ENCODE measurements around the gene TMEM95. TPM values are rescaled to one million over a fixed set of nuclear protein-coding genes. Genes with fewer than 3 reads are reported as not detected.
A peak's percentile ranks its signal among the peaks of the same experiment; 100 is the strongest.

Gene TMEM95
- total and polyA plus RNA-seq, 10 of the 15 experiments (the other 5 are each of a cell fraction or from before 2014, with no cell fraction given), result 0.05 to 0.28 TPM; not detected in 8

DNA sequence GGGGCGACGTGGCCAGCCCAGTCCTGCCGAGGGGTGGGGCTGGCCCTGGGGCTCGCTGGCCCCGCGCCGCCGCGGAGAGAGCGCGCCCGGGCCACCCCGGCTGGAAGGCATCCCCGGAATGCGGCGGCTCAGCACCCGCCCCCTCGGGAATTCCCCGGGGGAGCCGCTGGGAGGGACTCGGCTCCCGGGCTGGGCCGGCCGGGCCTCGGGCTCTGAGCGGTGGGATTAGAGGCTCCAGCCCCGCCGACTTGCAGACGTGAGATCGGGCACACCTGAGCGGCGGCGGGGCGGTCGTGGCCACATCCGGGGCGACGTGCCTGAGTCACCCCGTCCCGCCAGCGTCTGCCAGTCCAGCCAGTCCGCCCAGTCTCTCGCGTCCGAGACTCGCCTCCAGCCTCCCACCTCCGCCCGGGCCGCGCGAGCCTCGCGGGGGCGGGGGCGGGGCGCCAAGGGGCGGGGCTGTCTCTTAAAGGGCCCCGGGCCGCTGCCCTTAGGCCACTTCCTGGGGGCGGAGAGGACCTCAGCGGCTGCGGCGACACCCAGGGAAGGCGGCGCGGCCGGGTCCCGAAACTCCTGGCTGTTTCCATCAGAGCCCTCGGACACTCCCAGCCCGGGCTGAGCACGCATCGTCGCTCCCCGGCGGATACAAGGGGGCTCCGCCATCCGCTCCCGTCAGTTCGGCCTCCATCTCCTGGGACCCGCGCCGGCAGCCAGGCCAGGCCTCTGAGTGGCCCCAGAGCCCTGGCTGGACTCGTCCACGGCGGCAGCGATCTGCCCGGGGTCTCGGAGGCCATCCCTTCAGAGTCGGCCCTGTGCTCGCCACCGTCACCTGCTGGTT lies 3.1 kb upstream of the TMEM95 start, which contains the start of gene KCTD11 (continued):
- TF ChIP-seq, protein P1, sequence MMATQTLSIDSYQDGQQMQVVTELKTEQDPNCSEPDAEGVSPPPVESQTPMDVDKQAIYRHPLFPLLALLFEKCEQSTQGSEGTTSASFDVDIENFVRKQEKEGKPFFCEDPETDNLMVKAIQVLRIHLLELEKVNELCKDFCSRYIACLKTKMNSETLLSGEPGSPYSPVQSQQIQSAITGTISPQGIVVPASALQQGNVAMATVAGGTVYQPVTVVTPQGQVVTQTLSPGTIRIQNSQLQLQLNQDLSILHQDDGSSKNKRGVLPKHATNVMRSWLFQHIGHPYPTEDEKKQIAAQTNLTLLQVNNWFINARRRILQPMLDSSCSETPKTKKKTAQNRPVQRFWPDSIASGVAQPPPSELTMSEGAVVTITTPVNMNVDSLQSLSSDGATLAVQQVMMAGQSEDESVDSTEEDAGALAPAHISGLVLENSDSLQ (IDR thresholded peaks at IDR 0.05), result peak; percentile 3
- 0 out of 2 replicates have a peak, but pooled peaks have one; percentile 61 for TF ChIP-seq STAT1 (conservative IDR thresholded peaks at IDR 0.05)
- TF ChIP-seq CHD2 (IDR thresholded peaks at IDR 0.05; ENCODE audit: borderline replicate concordance, low read depth, low read length), result peak; percentile 85
- no peak for TF ChIP-seq ZNF24 (IDR thresholded peaks at IDR 0.05)
- TF ChIP-seq, protein P2, sequence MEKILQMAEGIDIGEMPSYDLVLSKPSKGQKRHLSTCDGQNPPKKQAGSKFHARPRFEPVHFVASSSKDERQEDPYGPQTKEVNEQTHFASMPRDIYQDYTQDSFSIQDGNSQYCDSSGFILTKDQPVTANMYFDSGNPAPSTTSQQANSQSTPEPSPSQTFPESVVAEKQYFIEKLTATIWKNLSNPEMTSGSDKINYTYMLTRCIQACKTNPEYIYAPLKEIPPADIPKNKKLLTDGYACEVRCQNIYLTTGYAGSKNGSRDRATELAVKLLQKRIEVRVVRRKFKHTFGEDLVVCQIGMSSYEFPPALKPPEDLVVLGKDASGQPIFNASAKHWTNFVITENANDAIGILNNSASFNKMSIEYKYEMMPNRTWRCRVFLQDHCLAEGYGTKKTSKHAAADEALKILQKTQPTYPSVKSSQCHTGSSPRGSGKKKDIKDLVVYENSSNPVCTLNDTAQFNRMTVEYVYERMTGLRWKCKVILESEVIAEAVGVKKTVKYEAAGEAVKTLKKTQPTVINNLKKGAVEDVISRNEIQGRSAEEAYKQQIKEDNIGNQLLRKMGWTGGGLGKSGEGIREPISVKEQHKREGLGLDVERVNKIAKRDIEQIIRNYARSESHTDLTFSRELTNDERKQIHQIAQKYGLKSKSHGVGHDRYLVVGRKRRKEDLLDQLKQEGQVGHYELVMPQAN (conservative IDR thresholded peaks at IDR 0.05), result peak; percentile 80
- TF ChIP-seq SMAD5 (IDR thresholded peaks at IDR 0.05; ENCODE audit: low read depth), result peak; percentile 70; the same call in 1 of the 2 replicates
- peak; percentile 94 for TF ChIP-seq GATAD2B (conservative IDR thresholded peaks at IDR 0.05; ENCODE audit: low read depth)
- peak in 1 of 2 experiments; percentile 97; a peak in 2 of 3 replicates for TF ChIP-seq EGR1 (IDR thresholded peaks at IDR 0.05; ENCODE audit: borderline replicate concordance in 1 of 2, low read depth in 2 of 2, low read length in 2 of 2)
- TF ChIP-seq NBN (IDR thresholded peaks at IDR 0.05), result peak; percentile 79; the same call in 1 of the 2 replicates
- TF ChIP-seq, protein P3, sequence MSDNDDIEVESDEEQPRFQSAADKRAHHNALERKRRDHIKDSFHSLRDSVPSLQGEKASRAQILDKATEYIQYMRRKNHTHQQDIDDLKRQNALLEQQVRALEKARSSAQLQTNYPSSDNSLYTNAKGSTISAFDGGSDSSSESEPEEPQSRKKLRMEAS (IDR thresholded peaks at IDR 0.05; ENCODE audit: low read depth, low read length), result peak; percentile 24; the same call in 1 of the 2 replicates
- TF ChIP-seq, protein P4, sequence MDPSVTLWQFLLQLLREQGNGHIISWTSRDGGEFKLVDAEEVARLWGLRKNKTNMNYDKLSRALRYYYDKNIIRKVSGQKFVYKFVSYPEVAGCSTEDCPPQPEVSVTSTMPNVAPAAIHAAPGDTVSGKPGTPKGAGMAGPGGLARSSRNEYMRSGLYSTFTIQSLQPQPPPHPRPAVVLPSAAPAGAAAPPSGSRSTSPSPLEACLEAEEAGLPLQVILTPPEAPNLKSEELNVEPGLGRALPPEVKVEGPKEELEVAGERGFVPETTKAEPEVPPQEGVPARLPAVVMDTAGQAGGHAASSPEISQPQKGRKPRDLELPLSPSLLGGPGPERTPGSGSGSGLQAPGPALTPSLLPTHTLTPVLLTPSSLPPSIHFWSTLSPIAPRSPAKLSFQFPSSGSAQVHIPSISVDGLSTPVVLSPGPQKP (IDR thresholded peaks at IDR 0.05; ENCODE audit: low read depth, low read length), result no peak
- 0 out of 2 replicates have a peak, but pooled peaks have one; percentile 31 for TF ChIP-seq MXI1 (IDR thresholded peaks at IDR 0.05; ENCODE audit: low read depth, low read length)
- TF ChIP-seq EED (IDR thresholded peaks at IDR 0.05; ENCODE audit: low read depth), result no peak
- peak; percentile 60; the same call in 1 of the 2 replicates for TF ChIP-seq NR2F1 (conservative IDR thresholded peaks at IDR 0.05)
- peak; percentile 16; the same call in 1 of the 2 replicates for TF ChIP-seq PML (IDR thresholded peaks at IDR 0.05; ENCODE audit: low read length)
- TF ChIP-seq, protein P5, sequence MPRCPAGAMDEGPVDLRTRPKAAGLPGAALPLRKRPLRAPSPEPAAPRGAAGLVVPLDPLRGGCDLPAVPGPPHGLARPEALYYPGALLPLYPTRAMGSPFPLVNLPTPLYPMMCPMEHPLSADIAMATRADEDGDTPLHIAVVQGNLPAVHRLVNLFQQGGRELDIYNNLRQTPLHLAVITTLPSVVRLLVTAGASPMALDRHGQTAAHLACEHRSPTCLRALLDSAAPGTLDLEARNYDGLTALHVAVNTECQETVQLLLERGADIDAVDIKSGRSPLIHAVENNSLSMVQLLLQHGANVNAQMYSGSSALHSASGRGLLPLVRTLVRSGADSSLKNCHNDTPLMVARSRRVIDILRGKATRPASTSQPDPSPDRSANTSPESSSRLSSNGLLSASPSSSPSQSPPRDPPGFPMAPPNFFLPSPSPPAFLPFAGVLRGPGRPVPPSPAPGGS (IDR thresholded peaks at IDR 0.05; ENCODE audit: borderline replicate concordance, insufficient read depth, low read depth, low read length, poor library complexity, severe bottlenecking), result peak; percentile 77
- peak; percentile 82 for TF ChIP-seq DPF2 (IDR thresholded peaks at IDR 0.05)
- TF ChIP-seq SMARCA5 (IDR thresholded peaks at IDR 0.05), result peak; percentile 77
- peak in 1 of 2 experiments; percentile 83; a peak in 3 of 4 replicates for TF ChIP-seq BHLHE40 (IDR thresholded peaks at IDR 0.05; ENCODE audit: borderline replicate concordance in 1 of 2, low read depth in 2 of 2, low read length in 1 of 2)
- no peak for TF ChIP-seq KLF5 (IDR thresholded peaks at IDR 0.05; ENCODE audit: partially characterized antibody)

Measured in GM12878 (cell line).